ENCODE data around the gene CHST11.

Gene CHST11

GRCh38 chr12:104600790-104601739 is 144.3 kb downstream of the CHST11 start (continued):
- TF ChIP-seq ZBTB6 (tag by site-specific recombination; IDR thresholded peaks at IDR 0.05) (no peak), ZNF324 (tag by site-specific recombination; IDR thresholded peaks at IDR 0.05) (no peak), ZNF521 (tag by site-specific recombination; IDR thresholded peaks at IDR 0.05) (0 out of 2 replicates have a peak, but pooled peaks have one; percentile 50), PRDM1 (tag by site-specific recombination; IDR thresholded peaks at IDR 0.05) (peak; percentile 90), ZBTB17 (tag by site-specific recombination; IDR thresholded peaks at IDR 0.05) (no peak), ZNF366 (tag by site-specific recombination; conservative IDR thresholded peaks at IDR 0.05) (peak; percentile 99)
- TF ChIP-seq, protein P1, sequence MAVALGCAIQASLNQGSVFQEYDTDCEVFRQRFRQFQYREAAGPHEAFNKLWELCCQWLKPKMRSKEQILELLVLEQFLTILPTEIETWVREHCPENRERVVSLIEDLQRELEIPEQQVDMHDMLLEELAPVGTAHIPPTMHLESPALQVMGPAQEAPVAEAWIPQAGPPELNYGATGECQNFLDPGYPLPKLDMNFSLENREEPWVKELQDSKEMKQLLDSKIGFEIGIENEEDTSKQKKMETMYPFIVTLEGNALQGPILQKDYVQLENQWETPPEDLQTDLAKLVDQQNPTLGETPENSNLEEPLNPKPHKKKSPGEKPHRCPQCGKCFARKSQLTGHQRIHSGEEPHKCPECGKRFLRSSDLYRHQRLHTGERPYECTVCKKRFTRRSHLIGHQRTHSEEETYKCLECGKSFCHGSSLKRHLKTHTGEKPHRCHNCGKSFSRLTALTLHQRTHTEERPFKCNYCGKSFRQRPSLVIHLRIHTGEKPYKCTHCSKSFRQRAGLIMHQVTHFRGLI (tag by site-specific recombination; IDR thresholded peaks at IDR 0.05): no peak

- no peaks in the 10 kb centered on the region for H3K9me3 ChIP-seq (ENCODE audit: control insufficient read depth, insufficient read depth, low read depth, low read length)
- no peaks in the 10 kb centered on the region for H3K36me3 ChIP-seq (ENCODE audit: control insufficient read depth in 2 of 2, insufficient read depth in 1 of 2, low read length in 2 of 2)
- POLR2A ChIA-PET: no interaction called here
- peaks cover 9% of the 10 kb centered on the region for H3K4me1 ChIP-seq (ENCODE audit: control insufficient read depth, insufficient read depth, low read length)
- no peak overlapping the region for H3K4me3 ChIP-seq (ENCODE audit: low read depth, low read length)
- TF ChIP-seq ZNF639 (tag by site-specific recombination; IDR thresholded peaks at IDR 0.05) (no peak), ZNF274 (IDR thresholded peaks at IDR 0.05; ENCODE audit: low read length) (no peak), ZNF274 (tag by site-specific recombination; IDR thresholded peaks at IDR 0.05; ENCODE audit: borderline replicate concordance) (no peak), GFI1B (tag by site-specific recombination; IDR thresholded peaks at IDR 0.05) (no peak), ZNF350 (tag by site-specific recombination; IDR thresholded peaks at IDR 0.05) (no peak), ZNF658 (tag by site-specific recombination; IDR thresholded peaks at IDR 0.05) (no peak), ZNF148 (tag by site-specific recombination; IDR thresholded peaks at IDR 0.05; ENCODE audit: borderline replicate concordance) (no peak), ZNF645 (tag by site-specific recombination; IDR thresholded peaks at IDR 0.05) (no peak), ZNF707 (tag by site-specific recombination; IDR thresholded peaks at IDR 0.05) (no peak)
- TF ChIP-seq, protein P2, sequence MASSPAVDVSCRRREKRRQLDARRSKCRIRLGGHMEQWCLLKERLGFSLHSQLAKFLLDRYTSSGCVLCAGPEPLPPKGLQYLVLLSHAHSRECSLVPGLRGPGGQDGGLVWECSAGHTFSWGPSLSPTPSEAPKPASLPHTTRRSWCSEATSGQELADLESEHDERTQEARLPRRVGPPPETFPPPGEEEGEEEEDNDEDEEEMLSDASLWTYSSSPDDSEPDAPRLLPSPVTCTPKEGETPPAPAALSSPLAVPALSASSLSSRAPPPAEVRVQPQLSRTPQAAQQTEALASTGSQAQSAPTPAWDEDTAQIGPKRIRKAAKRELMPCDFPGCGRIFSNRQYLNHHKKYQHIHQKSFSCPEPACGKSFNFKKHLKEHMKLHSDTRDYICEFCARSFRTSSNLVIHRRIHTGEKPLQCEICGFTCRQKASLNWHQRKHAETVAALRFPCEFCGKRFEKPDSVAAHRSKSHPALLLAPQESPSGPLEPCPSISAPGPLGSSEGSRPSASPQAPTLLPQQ (tag by site-specific recombination; IDR thresholded peaks at IDR 0.05): no peak
- TF ChIP-seq, protein P3, sequence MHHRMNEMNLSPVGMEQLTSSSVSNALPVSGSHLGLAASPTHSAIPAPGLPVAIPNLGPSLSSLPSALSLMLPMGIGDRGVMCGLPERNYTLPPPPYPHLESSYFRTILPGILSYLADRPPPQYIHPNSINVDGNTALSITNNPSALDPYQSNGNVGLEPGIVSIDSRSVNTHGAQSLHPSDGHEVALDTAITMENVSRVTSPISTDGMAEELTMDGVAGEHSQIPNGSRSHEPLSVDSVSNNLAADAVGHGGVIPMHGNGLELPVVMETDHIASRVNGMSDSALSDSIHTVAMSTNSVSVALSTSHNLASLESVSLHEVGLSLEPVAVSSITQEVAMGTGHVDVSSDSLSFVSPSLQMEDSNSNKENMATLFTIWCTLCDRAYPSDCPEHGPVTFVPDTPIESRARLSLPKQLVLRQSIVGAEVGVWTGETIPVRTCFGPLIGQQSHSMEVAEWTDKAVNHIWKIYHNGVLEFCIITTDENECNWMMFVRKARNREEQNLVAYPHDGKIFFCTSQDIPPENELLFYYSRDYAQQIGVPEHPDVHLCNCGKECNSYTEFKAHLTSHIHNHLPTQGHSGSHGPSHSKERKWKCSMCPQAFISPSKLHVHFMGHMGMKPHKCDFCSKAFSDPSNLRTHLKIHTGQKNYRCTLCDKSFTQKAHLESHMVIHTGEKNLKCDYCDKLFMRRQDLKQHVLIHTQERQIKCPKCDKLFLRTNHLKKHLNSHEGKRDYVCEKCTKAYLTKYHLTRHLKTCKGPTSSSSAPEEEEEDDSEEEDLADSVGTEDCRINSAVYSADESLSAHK (tag by site-specific recombination; IDR thresholded peaks at IDR 0.05): no peak
- no peak overlapping the region for H3K27ac ChIP-seq (ENCODE audit: extremely low read depth, low read depth, low read length)
- CTCF ChIA-PET: interaction anchor here (0.7 kb wide), 1 partner anchor 163 kb away, joined by 3 read pairs; no protein-coding TSS in a partner anchor
These were observed 145.7 kb downstream of the CHST11 start for GRCh38 chr12:104602406-104602805.

Measured in HEK293 (cell line).